Stimulated activated CD4-positive, alpha-beta T cell treated with anti-CD3 and anti-CD28 coated beads, Interleukin-4, amount 100 ng/mL, for 48 hours (primary cell): ENCODE results near the gene IRF2BP1.
"Not testable (repeated sequence)": the region's sequence is repeated elsewhere in the genome, so short reads cannot be mapped to it uniquely, and the experiment has no call there.

Experiments
- DNase-seq, 2 donors: peaks; one replicate each; pipeline ENCODE4 v3.0.0-alpha.2; 2020; ENCODE audit warnings: low read depth in 2 of 2

The IRF2BP1 gene

GRCh38 chr19:45882652-45883585 lies 3.0 kb downstream of the IRF2BP1 start:
- peak; percentile 80 to 81 for DNase-seq

- DNase-seq = no peak
Observed at GRCh38 chr19:45881909-45882528, 3.9 kb downstream of the IRF2BP1 start.

GRCh38 chr19:45881082-45881908 lies 4.6 kb downstream of the IRF2BP1 start:
- DNase-seq = no peak

- no peak for DNase-seq
Observed at GRCh38 chr19:45879971-45880370, 6.0 kb downstream of the IRF2BP1 start.

- no peak for DNase-seq
Observed at GRCh38 chr19:45879055-45879454, 6.9 kb downstream of the IRF2BP1 start.

- DNase-seq = no peak
Observed at GRCh38 chr19:45878043-45878794, 7.7 kb downstream of the IRF2BP1 start.

GRCh38 chr19:45876411-45877197 lies 9.3 kb downstream of the IRF2BP1 start:
- peak; percentile 35 to 43 for DNase-seq

GRCh38 chr19:45876161-45876410 lies 9.9 kb downstream of the IRF2BP1 start:
- DNase-seq = no peak

GRCh38 chr19:45874620-45874966 lies 11.3 kb downstream of the IRF2BP1 start:
- DNase-seq = no peak

GRCh38 chr19:45873219-45873772 lies 12.6 kb downstream of the IRF2BP1 start:
- DNase-seq = no peak

- no peak for DNase-seq
Observed at GRCh38 chr19:45872095-45872919, 13.6 kb downstream of the IRF2BP1 start.

GRCh38 chr19:45870798-45871197 lies 15.1 kb downstream of the IRF2BP1 start:
- no peak for DNase-seq

GRCh38 chr19:45867241-45867640 lies 18.7 kb downstream of the IRF2BP1 start:
- not testable (repeated sequence) for DNase-seq

- no peak for DNase-seq
Observed at GRCh38 chr19:45866400-45867176, 19.4 kb downstream of the IRF2BP1 start.

- no peak for DNase-seq
Observed at GRCh38 chr19:45865269-45865948, 20.5 kb downstream of the IRF2BP1 start.

GRCh38 chr19:45864629-45865082 lies 21.3 kb downstream of the IRF2BP1 start:
- no peak for DNase-seq

GRCh38 chr19:45863840-45864628 lies 21.9 kb downstream of the IRF2BP1 start, which contains the start of gene FOXA3:
TSS of gene FOXA3 (plus strand) at chr19:45864326. CDS start at chr19:45864457, 131 bp downstream.
- peak; percentile 45 to 56 for DNase-seq
